HepG2 (cell line): ENCODE measurements around the gene BCKDHA. TPM values are rescaled to one million over a fixed set of nuclear protein-coding genes. Genes with fewer than 3 reads are reported as not detected.

Experiments
- AKAP8 ChIP-seq: sonication (generic); formaldehyde crosslinking; IDR thresholded peaks from 2 replicates; pipeline ENCODE4 v1.5.1; 2020; ENCODE audit warnings: mild to moderate bottlenecking, missing genetic modification reagents
- CSRNP2 ChIP-seq: sonication (generic); formaldehyde crosslinking; conservative IDR thresholded peaks from 2 replicates; pipeline ENCODE4 v1.8.0; 2022; ENCODE audit warnings: low read depth, missing genetic modification reagents
- FOXK2 ChIP-seq: fragments of 450-650 bp; IDR thresholded peaks from 2 replicates; pipeline ENCODE4 v1.6.1; 2016
- GZF1 ChIP-seq: sonication (generic); formaldehyde crosslinking; IDR thresholded peaks from 2 replicates; pipeline ENCODE4 v1.5.1; 2020; ENCODE audit warnings: mild to moderate bottlenecking, missing genetic modification reagents
- HMG20A ChIP-seq: IDR thresholded peaks from 2 replicates; pipeline ENCODE4 v1.6.1; 2016; ENCODE audit warnings: borderline replicate concordance
- MED8 ChIP-seq: sonication (generic); formaldehyde crosslinking; IDR thresholded peaks from 2 replicates; pipeline ENCODE4 v1.8.1; 2023; ENCODE audit warnings: mild to moderate bottlenecking, missing genetic modification reagents; ENCODE audit not compliant: insufficient replicate concordance
- NCOR1 ChIP-seq: fragments of 200-600 bp; sonication (generic); IDR thresholded peaks from 2 replicates; pipeline ENCODE4 v1.7.0; 2017; ENCODE audit warnings: antibody characterized with exemption, low read length, borderline replicate concordance
- ONECUT2 ChIP-seq: sonication (generic); formaldehyde crosslinking; IDR thresholded peaks from 2 replicates; pipeline ENCODE4 v1.4.0; 2020; ENCODE audit warnings: missing genetic modification reagents
- POGK ChIP-seq: sonication (generic); formaldehyde crosslinking; conservative IDR thresholded peaks from 2 replicates; pipeline ENCODE4 v1.8.0; 2022; ENCODE audit warnings: mild to moderate bottlenecking, moderate library complexity, missing genetic modification reagents
- SAFB2 ChIP-seq: sonication (generic); formaldehyde crosslinking; IDR thresholded peaks from 2 replicates; pipeline ENCODE4 v1.5.1; 2020; ENCODE audit warnings: missing genetic modification reagents, low read depth, mild to moderate bottlenecking, borderline replicate concordance
- ZBTB39 ChIP-seq: sonication (generic); formaldehyde crosslinking; IDR thresholded peaks from 2 replicates; pipeline ENCODE4 v1.5.0; 2020; ENCODE audit warnings: missing genetic modification reagents
- ZFP90 ChIP-seq: sonication (generic); formaldehyde crosslinking; IDR thresholded peaks from 2 replicates; pipeline ENCODE4 v1.8.0; 2022; ENCODE audit warnings: missing genetic modification reagents, mild to moderate bottlenecking, inconsistent platforms, borderline replicate concordance
- ZMAT3 ChIP-seq: sonication (generic); formaldehyde crosslinking; conservative IDR thresholded peaks from 2 replicates; pipeline ENCODE4 v1.7.0; 2021; ENCODE audit warnings: missing genetic modification reagents
- ZNF180 ChIP-seq: sonication (generic); formaldehyde crosslinking; IDR thresholded peaks from 2 replicates; pipeline ENCODE4 v1.4.0; 2020; ENCODE audit warnings: low read depth, missing genetic modification reagents, borderline replicate concordance
- ZNF30 ChIP-seq: sonication (generic); formaldehyde crosslinking; IDR thresholded peaks from 2 replicates; pipeline ENCODE4 v1.5.0; 2020; ENCODE audit warnings: mild to moderate bottlenecking, missing genetic modification reagents
- ZNF383 ChIP-seq: sonication (generic); formaldehyde crosslinking; IDR thresholded peaks from 2 replicates; pipeline ENCODE4 v1.4.0; 2020; ENCODE audit warnings: missing genetic modification reagents, mild to moderate bottlenecking, borderline replicate concordance
- ZNF557 ChIP-seq: sonication (generic); formaldehyde crosslinking; IDR thresholded peaks from 2 replicates; pipeline ENCODE4 v1.4.0; 2020; ENCODE audit warnings: missing genetic modification reagents
- ZNF740 ChIP-seq: sonication (generic); formaldehyde crosslinking; IDR thresholded peaks from 2 replicates; pipeline ENCODE4 v1.4.0; 2020; ENCODE audit warnings: missing genetic modification reagents
- ZNF749 ChIP-seq: sonication (generic); formaldehyde crosslinking; IDR thresholded peaks from 2 replicates; pipeline ENCODE4 v1.8.0; 2022; ENCODE audit warnings: mild to moderate bottlenecking, missing genetic modification reagents, moderate library complexity, borderline replicate concordance
- ZNF776 ChIP-seq: sonication (generic); formaldehyde crosslinking; IDR thresholded peaks from 2 replicates; pipeline ENCODE4 v1.4.0; 2020; ENCODE audit warnings: mild to moderate bottlenecking, missing genetic modification reagents
- polyA plus RNA-seq, 8 experiments: library from polyadenylated mRNA; depleted of rRNA in 3 of 8; stranded (reverse) in 7 of 8; unstranded in 1 of 8; fragments of >200 nt; fragmentation: Illumina TruSeq in 4 of 8; extraction: Trizol in 4 of 8; gene quantifications; 2 replicates each; pipeline versions ENCODE4 v1.2.1 to v1.2.3, GENCODE V29; 2011 to 2016; ENCODE audit warnings: low read depth in 4 of 8, missing spikeins in 1 of 8, mixed read lengths in 1 of 8; ENCODE audit not compliant: insufficient read depth in 1 of 8
- total RNA-seq, 5 experiments: library from RNA; depleted of rRNA; stranded (reverse); fragments of >200 nt; fragmentation: Illumina TruSeq; extraction: Trizol; gene quantifications; 2 replicates each; pipeline ENCODE4 v1.2.3, GENCODE V29; 2016; ENCODE audit warnings: low read depth in 1 of 5

Gene BCKDHA
- total and polyA plus RNA-seq, 2 of the 13 experiments (the other 11 are each of a cell fraction or from before 2014, with no cell fraction given), result 11.8 to 31.5 TPM

- peak; percentile 71; the same call in 1 of the 2 replicates for TF ChIP-seq POGK
- no peak for TF ChIP-seq ZNF776 (CRISPR knock-in tag)
- peak; percentile 61; the same call in 1 of the 2 replicates for TF ChIP-seq NCOR1
- TF ChIP-seq AKAP8 (CRISPR knock-in tag), result peak; percentile 45; the same call in 1 of the 2 replicates
- TF ChIP-seq ZNF383 (CRISPR knock-in tag), result no peak
- peak; percentile 62; the same call in 1 of the 2 replicates for TF ChIP-seq SAFB2
- TF ChIP-seq ZNF30 (CRISPR knock-in tag), result no peak
- TF ChIP-seq ZNF180 (CRISPR knock-in tag), result 0 out of 2 replicates have a peak, but pooled peaks have one; percentile 28
- peak; percentile 90 for TF ChIP-seq ONECUT2
- no peak for TF ChIP-seq CSRNP2 (CRISPR knock-in tag)
- TF ChIP-seq ZNF749 (CRISPR knock-in tag), result no peak
- peak; percentile 99 for TF ChIP-seq FOXK2
- no peak for TF ChIP-seq ZFP90
- 0 out of 2 replicates have a peak, but pooled peaks have one; percentile 36 for TF ChIP-seq ZNF740 (CRISPR knock-in tag)
- TF ChIP-seq HMG20A (CRISPR knock-in tag), result no peak
- TF ChIP-seq ZBTB39 (CRISPR knock-in tag), result no peak
- TF ChIP-seq ZNF557 (CRISPR knock-in tag), result no peak
- TF ChIP-seq ZMAT3 (CRISPR knock-in tag), result peak; percentile 79; the same call in 1 of the 2 replicates
- TF ChIP-seq GZF1 (CRISPR knock-in tag), result no peak
- TF ChIP-seq MED8 (CRISPR knock-in tag), result no peak
These were observed at the start of gene BCKDHA, which contains the start of gene EXOSC5 (continued) for GRCh38 chr19:41397086-41398049.
